HG03097 (cell line): ENCODE measurements around the gene DIO1.
A peak's percentile ranks its signal among the peaks of the same experiment; 100 is the strongest.

Experiments
- ATAC-seq: cut with Tn5 transposase; IDR thresholded peaks from one replicate; pipeline ENCODE4 v1.9.1; 2021; ENCODE audit not compliant: unreplicated experiment, low FRiP score

The DIO1 gene

GRCh38 chr1:53938136-53938830 is 44.3 kb downstream of the DIO1 start:
- ATAC-seq = no peak

DNA sequence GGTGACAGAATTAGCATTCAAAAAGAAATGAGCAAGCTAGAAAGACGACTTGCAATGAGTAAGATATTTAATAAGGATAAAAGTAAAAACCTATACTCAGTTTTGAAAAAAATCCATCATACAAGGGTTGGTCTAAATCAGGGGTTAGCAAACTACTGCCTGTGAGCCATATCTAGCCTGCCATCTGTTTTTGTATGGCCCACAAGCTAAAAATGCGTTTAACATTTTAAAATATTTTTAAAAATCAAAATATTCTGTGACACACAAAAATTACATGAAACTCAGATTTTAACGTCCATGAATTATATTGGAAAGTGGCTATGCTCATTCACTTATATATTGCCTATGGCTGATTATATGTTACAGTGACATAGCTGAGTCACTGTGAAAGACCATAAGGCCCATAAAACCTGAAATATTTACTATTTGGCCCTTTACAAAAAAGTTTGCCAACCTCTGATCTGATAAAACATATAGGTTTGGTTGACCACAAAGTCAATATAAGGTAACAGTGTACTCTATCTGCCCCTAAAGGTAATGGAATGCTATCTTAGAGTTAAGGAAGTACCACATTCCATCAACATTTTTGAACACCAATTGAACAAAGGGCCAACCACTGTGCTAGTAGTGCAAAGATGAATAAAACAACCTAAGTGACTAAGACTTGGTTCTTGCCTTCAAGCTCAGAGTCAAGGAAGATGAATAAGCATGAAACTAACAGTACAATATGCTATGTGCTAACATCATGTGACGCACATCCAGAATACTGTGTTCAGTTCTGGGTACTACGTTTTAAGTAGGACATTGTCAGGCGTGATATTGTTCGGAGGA is 48.4 kb downstream of the DIO1 start:
- ATAC-seq = no peak

DNA sequence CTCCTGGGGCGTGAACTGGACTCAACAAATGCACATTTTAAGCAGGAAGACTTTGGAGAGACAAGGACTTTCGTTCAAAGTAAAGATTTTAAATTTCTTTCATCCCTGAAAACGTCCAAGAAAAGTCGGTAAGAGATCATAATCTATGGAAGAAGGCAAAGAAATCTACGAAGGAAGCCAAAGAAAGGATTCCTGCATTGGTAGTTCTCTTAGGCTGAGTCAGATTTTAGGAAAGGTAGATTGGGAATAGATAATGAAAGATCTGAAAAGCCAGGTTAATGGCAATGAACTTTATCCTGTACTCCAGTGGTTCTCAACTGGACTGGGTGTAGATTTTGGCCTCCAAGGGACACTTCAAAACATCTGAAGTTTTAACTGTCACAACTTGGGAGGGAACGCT is 49.1 kb downstream of the DIO1 start:
- ATAC-seq = no peak

- no peak for ATAC-seq
Observed at GRCh38 chr1:53943490-53944043, 49.6 kb downstream of the DIO1 start.

DNA sequence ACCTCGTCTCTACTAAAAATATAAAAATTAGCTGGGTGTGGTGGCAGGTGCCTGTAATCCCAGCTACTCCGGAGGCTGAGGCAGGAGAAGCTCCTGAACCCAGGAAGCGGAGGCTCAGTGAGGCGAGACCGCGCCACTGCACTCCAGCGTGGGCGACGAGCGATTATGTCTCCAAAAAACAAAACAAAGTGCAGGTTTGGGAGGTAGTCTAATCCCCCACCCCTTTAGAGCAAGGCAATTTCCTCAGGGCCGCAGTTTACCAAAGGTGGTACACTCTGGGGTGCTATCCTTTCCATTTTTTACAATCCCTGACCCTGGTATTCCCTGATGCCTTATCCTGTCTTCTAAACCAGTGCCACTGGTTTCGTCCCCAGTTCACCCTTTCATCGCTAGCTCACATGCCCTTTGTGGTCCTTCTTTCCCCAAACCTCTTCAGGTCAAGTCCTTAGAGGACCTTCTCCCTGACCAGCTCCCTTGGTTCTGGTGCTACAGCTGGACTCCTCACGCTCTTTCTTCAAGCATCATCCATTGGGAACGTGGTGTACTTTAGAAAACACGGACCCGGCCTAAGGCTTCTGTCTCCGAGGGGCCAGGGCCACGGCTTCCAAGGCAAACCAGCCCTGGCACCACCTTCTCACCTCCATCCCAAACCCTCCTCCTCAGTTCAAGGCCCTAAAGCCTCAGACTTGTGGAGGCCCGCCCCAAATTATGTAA is 50.6 kb downstream of the DIO1 start:
- ATAC-seq = no peak

- ATAC-seq = peak; percentile 1
Observed at GRCh38 chr1:53945183-53945432, 51.1 kb downstream of the DIO1 start.

DNA sequence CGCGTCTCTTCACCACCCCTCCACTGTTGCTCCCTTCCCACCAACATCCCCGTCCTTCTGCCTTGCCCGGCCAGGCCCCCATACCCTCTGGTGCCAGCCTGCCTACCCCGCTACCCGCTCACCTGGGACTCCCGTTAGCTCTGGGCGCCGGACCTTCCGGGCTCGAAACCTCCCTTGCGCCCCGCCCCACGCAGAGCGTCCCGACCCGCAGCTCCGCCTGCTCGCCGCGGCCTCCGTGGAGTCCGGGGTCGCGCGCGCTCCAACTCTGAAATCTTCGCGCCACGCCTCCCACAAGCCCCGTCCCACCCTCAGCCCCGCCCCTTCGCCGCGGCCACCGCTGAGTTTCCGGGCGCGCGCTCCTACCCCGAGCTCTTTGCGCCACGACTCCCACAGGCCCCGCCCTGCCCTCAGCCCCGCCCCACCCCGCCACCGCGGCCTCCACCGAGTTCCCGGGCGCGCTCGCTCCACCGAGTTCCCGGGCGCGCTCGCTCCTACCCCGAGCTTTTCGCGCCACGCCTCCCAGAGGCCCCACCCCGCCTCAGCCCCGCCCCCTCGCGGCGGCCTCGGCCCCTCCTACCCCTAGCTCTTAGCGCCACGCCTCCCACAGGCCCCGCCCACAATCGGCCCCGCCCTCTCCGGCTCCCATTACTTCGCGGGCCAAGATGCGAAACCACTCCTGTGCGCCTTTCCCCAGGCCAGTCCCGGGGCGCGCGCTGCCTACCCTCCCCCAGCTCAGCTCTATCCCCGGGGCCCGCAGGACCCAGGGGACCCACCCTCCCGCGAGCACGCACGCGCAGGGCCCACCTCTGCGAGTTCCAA is 51.7 kb downstream of the DIO1 start, which contains the start of gene IFT25:
Gene IFT25 (minus strand): TSS at position 267 of the 819 bp plus-strand sequence. CDS start 5,617 bp downstream, outside the sequence.
- peak; percentile 63 for ATAC-seq

DNA sequence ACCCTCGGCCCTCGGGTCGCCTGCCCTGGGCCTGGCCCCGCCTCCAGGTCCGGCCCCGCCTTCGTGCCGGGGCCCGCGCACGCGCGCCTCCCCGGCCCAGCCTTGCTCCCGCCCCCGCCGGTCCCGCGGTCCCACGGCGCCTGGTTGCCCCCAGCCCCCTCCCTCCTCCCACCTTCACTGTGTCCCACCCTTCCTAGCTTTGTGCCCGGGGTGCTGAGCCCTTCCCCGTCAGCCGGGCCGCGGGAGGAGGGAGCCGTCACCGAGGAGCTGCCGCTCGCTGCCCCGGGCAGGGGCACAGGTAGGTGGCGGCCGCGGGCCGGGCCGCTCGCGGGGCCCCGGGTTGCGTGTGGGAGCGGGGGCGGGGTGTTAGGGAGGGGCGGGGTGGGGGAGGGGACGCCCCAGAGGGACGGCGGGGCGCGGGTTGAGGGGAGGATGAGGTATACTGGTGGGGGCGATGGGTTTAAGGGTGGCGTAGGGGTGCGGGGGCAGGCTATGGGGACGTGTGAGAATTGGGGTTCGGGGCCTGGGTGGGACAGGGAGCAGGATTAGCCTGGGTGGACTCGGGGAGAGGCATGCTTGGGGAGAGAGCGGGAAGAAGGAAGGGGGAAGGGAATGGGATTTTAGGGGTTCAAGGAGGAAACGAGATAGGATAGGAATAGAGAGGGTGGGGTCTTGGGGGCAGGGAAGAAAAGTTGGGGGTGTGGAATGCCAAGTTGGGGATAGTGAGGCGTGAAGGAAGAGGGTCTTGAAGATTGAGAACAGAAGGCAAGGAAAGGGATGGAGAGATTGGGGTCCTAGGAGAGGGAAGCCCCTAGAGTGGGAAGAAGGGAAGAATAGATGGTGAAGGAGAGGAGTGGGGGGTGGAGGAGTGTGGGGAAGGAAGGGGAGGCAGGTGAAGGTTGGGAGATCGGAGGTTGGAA is 52.5 kb downstream of the DIO1 start, which contains the start of gene LRRC42:
Gene LRRC42 (plus strand): TSS at position 99 of the 920 bp plus-strand sequence. CDS start 5,650 bp downstream, outside the sequence.
- ATAC-seq = peak; percentile 55

- no peak for ATAC-seq
Observed at GRCh38 chr1:53947172-53947907, 53.4 kb downstream of the DIO1 start.

DNA sequence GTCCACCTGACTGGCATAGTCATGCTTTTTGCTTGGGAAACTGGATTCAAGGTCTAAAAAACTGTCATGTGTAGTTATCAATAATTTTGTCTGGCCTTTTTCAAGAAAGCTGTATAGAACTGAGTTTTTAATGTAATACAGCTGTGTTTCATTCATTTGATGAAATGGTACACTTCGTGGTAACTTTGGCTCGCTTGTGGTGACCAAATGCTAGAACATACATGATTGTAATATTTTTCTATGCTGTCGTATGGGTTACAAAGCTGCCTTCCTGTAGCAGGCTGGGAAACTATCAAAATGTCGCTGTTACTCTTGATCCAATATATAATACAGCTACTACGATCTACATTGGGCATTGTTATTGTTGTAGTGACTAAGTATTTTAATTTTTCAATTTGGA is 54.3 kb downstream of the DIO1 start:
- no peak for ATAC-seq

DNA sequence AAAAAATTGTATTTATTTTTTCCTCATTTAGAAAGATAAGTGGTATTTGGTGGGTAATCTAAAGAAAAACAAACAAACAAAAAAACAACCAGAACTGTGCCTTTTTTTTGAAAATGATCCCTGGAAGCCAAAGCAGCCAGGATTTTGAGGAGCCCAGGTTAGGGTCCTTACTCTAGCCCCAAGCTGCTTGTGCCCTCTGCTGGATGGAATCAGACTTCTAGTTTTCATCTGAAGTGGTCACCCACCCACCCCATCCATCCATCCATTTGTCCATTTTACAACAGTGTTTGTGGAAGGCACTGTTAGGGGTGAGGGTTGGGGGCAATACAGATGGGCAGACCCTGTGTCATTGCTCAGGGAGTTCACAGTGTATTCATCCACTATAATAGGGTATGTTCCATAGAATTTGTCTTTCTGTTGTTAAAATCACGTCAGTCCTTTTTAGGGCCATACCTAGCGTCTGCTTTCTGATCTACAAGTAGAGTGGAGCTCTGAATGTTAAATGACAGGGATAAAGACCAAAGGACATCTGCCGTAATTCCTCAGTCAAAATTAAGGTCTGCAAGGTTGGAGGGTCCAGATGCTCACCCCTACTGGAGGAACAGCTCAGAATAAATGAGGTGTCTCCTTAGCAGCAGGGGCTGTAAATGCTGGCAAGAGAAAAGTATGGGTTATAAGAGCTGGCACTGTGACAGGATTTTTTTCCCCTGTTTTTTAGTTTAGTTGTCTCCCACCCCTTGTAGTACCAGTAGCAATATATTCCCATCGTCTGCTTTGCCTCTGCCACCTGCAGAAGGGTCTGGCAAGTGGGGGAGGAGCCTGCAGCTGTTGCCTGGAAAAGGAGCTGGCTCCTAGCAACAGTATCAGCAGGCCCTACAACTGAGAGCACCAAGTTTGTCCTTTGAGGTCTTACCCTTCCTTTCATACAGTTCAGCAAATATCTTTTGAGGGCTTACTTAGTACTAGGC is 55.3 kb downstream of the DIO1 start:
- no peak for ATAC-seq

DNA sequence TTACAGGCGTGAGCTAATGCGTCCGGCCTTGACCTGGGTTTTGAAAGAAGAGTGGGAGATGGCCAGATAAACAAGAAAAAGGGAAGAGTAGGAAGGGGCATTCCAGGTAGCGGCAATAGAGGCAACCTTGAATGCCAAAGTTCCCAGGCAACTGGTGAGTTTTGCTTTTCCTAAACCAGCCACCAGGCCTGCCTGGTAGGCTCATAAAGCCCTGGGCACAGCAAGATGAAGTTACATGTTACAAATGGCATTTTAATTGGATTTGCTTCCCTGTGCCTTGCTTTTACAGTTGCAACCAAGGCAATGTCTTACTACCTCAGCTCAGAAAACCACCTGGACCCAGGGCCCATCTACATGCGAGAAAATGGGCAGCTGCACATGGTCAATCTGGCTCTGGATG is 57.7 kb downstream of the DIO1 start:
- ATAC-seq = no peak

GRCh38 chr1:53954128-53954527 is 60.1 kb downstream of the DIO1 start:
- no peak for ATAC-seq

DNA sequence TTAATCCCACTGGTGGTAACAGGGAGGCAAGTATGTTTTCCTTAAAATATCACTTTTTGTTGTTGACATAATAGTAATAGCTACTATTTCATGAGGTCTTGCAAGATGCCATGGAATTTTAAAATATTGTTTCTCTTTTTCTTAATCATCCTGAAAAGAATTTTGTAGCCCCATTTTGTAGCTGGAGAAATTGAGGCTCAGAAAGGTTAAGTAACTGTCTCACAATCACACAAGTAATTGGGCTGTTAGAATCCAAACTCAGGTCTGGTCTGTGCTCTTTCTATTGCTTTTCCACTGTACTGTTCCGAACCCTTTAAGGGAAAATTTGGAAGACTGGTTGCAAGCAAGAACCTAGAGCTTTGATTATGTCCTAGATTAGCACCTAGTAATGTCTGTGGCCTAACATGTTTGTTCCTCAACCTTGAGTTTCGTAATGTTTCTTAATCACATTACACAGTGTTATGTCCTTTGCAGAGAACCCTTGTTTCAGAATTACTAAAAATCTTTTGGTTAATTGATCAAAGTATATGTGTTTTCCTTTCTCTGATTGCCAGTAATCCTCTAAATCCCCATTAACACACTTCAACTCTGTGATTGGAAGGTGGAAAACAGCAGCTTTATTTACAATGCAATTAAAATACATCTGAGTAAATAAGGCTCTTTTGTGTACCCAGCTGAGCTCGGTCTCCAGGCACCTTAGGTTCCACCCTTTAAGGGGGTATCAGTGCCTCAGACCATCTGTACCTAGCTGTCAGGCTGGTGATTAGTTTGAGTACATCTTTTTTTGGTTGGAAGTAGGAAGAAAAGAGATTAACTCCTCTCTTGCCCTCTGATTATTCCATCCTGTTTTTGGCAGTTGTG is 62.6 kb downstream of the DIO1 start:
- ATAC-seq = no peak

DNA sequence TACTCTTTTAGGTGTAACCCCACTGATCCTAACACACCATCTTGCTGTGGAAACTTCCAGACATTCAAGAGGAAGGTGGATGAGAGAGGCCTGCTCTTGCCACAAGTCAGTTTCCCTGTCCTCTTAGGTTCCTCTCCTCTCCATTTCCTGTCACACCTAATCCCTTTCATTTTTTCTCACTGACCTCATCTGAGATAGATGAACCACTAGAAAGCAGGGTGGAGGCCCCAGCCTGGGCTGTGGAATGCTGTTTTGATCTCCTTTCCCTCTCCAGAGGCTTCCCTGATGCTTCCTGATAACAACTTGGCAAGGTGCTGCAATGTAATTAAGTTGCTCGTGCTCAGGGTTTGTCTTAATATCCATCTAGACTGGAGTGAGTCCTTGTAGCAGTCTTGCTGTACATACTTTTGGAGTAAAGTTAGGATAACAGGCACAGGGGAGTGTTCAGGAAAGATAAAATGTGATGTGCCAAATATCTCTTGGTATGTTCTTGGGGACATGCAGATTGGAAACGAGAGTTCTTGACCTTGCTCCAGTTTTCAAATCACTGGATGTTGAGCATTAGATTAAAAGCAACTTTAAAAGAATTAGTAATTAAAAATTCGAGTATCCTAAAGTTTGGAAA is 63.3 kb downstream of the DIO1 start:
- ATAC-seq = no peak

GRCh38 chr1:53959664-53960250 is 65.8 kb downstream of the DIO1 start:
- ATAC-seq = no peak
